IPS-18c (cell line): ENCODE results near the gene KIF2C.
"Not testable (repeated sequence)": the region's sequence is repeated elsewhere in the genome, so short reads cannot be mapped to it uniquely, and the experiment has no call there.

Experiments
- H3K4me3 ChIP-seq: 2 replicates; pipeline ENCODE4 v1.7.0; 2013; ENCODE audit warnings: low read depth, mild to moderate bottlenecking, low read length, moderate library complexity; ENCODE audit not compliant: insufficient read depth
- H3K9me3 ChIP-seq: one replicate; pipeline ENCODE4 v1.6.1; 2013; ENCODE audit warnings: mild to moderate bottlenecking, low read length, moderate library complexity; ENCODE audit not compliant: control insufficient read depth, insufficient read depth

KIF2C gene

DNA sequence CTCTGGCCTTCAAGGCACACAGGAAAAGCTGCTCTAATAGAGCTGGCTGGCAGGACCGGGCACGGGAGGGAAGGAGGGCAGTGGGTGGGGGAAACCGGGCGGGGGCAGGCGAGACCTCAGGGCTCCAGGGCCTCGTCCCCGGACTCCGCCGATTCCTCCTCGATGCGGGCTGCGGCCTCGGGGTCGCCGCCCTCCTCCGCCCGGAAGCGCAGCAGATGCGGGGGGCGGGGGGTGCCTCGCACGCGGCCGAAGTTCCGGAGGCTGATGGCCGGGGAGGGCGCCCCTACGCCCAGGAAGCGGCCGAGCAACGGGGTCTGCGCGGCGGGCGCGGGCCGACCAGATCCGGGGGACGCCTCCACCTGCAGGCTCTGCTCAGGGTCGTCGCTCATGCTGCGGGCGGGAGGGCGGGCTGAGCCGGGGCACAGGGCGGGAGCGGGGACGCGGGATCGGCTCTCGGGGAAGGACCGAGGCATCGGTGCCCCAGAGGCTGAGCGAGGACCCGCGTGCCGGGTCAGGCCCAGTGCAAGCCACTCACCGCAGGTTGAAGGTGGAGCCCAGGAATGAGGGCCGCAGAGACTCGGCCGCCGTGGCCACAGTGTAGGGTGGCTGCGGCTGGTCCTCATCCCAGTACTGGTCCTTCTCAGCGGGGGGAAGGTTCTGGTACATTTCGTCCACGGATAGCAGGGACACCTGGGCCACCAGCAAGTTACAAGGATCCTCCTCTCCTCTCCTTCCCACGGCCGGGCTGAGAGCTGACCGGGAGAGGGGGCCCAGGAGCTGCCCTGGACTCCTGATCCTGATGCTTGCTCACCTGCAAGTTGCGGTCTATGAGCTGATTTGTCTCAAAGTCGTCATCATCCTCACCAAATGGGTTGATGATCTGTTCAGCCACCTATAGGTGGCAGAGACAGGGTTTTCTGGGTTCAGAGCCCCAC is 44.7 kb downstream of the KIF2C start:
- H3K9me3 ChIP-seq: no peaks in the 10 kb centered on the region
- H3K4me3 ChIP-seq: peak overlapping the region; percentile 40

DNA sequence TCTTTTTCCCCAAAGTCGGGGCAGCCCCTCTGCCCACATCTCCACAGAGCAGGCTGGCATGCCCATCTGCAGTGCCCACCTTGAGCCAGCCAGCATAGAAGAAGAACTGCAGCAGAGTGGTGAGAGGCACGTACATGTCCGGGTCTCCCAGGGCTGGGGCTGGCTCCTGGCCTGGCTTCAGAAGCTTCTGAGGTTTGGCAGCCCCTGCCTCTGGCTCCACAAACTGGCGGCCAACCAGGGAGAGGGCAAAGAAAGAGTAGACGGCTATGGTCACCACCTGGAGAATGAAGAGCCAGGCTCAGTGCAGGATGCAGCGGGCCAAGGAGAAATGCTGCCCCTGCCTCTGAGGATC is 45.4 kb downstream of the KIF2C start:
- Histone ChIP-seq H3K4me3 (peak overlapping the region; percentile 40; the same call in 1 of the 2 replicates), H3K9me3 (no peaks in the 10 kb centered on the region)

DNA sequence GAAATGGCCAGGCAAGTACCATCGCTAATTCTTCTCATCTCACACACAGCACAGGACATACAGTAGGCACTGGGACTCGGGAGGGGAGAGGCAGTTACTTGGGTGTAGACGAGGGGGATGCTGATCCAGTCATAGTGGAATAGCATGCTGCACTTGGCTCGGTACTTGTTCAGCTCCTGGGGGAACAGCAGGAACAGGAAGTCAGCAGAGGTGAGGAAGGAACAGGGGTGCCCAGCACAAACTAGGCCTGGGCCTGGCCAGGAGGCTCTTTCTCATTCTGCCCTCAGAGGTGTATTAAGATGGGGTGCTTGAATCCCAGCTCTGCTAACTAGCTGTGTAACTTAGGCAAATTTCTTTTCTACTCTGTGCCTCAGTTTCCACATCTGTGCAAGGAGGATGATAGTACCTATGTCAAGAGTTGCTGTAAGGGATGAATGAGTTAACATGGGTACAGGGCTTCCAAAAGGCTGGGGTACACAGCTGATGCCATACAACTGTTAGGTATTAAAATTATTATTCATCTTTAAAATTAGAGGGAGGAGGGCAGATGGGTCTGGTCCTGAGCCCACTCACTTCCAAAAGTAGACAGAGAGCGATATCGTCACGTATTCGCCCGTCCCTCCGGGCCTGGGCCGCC is 46.0 kb downstream of the KIF2C start:
- H3K4me3 ChIP-seq: peak overlapping the region; percentile 66
- H3K9me3 ChIP-seq: no peaks in the 10 kb centered on the region

DNA sequence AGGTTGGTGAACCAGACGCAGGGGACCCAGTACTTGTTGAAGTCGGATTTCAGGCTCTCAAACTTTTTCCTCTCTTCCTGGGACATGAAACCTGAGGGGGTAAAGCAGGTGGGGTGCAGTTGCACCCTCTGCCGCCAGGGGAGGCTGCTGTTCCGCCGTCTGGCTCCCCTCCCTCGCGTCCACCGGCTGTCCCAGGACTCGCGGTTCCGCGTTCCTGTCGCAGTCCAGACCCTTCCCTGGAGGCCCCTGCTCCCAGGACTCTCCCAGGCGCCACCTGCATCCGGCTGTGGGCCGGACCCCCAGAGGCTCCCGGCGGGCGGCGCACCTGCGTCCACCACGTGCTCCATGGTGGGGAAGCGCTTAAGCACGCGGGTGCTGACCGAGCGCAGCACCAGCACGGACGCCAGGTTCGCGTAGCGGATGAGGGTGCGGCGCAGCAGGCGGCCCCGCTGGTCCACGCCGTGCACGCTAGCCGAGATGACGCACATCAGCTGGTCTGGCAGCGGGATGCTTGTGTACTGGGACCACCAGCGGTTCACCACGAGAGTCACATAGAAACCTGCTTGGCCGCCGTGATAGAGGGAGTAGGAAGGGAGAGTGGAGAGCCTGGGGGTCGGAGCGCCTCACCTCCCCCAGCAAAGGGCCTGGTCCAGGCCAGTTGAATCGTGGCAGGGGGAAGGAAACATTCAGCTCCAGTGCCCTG is 46.7 kb downstream of the KIF2C start:
- Histone ChIP-seq H3K4me3 (peak overlapping the region; percentile 66), H3K9me3 (no peaks in the 10 kb centered on the region)

DNA sequence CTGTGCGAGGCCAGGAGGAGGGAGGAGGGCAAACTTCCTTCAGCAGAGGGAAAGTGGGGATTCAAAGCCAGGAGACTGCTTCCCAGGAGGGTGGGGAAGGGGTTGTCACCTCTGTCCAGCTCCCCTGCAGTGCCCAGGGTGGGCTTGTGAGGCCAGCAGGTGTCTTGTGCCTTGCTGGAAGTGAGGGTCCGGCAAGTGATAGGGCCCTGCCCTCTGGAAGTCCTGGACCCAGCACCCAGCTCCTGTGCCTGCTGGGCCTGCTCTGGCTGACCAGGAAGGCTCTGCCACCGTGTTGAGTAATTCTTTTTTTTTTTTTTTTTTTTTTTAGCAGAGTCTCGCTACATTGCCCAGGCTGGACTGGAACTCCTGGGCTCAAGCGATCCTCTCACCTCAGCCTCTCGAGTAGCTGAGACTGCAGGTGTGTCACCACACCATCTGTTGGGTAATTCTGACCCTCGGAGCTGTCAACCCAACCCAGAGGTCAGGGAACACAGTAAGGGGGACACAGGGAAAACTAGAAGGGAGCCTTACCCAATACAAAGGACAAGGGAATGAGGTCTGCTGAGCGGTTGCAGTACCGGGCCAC is 47.3 kb downstream of the KIF2C start:
- Histone ChIP-seq H3K9me3 (no peaks in the 10 kb centered on the region), H3K4me3 (peak overlapping the region; percentile 66)

DNA sequence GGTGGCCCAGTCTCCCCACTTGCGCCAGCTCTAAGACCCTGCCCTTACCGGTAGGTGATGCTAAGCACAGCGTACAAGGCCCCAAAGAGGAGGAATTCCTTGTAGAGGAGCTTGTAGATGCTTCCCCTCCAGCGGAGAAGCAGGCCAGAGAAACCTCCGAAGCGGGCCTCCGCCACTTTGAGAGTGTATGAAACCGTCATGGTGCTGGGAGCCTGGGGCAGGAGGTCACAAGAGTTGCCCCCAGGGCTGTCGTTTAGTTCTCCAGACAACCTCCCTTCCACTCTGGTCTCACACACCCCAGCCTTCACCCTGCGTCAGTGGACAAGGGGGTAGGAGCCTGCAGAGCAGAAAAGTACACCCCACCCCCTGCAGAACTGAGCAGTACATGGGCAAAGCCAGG is 47.9 kb downstream of the KIF2C start:
- Histone ChIP-seq H3K9me3 (no peaks in the 10 kb centered on the region), H3K4me3 (no peak overlapping the region)

DNA sequence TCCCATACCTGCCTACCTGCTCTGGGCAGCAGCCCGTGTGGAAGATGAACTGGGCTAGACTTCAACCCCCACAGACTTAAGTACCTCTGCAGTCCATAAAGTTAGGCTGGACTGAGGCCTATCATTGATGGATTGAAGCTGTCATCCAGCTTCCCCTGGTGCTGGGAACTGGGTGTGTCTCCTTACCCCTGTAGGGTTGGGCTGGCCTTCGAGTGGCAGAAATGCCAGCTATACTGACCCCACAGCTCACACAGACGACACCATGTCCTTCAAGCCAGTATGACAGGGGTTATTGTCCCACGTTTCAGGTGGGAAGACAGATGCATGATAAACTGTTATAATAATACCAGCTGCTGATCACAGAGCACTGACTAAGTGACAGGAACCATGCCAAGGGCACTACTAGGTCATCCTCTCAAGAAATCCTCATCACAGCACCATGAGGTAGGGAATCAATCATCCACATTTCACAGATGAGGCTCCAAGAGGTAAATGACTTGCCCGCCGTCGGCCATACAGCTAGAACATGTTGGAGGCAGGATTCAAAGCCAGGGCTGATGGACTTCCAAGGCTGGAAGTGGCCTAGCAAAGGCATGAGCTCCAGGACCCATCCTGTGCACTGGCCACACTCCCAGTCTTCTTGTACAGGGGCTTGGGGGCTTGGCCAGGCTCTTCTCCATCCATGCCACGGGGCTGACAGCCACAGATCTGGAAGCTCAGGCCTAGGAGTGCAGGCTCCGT is 48.7 kb downstream of the KIF2C start, which contains the start of gene BEST4:
TSS of gene BEST4 (minus strand) at position 51 of the 741 bp plus-strand sequence. CDS start 465 bp downstream, outside the sequence.
- Histone ChIP-seq H3K9me3 (no peaks in the 10 kb centered on the region), H3K4me3 (0 out of 2 replicates have a peak within 1 kb of the TSS, but pooled peaks have one; percentile 66)

DNA sequence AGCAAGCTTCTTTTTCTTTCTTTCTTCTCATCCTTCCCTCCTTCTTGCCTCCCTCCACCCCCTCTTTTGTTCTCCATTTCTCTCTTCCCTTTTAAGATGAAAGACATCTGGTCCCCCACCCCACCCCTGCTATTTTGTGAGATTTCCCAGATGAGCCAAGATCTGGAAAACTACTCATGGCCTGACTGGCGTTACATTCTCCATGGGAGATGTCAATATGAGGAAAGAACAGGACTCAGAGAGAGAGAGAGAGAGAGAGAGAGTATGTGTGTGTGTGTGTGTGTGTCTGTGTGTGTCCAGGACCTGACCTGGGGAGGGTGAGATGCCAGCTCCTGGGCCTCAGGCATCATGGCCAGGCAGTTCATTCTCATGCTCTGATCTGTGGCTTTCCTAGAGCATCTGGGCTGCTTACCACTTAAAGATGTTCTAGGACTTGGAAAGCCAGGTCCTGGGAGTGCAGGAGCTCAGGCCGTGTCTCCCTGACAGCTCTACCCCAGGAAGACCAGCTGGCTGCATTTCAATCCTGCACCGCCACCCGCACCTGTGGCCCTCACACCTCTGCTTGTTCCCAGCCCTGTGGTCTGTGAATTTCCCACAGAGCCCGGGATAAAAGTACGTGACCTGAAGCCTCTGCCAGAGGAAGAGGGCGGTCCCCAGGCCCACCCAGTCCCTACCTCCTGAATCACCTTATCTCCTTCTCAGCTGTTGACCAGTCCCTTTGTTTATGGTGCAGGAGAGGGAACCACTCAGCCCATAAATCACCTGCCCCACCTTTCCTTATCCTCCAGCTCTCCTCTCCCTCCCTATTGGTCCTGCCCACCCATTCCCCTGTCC is 51.5 kb downstream of the KIF2C start:
- Histone ChIP-seq H3K9me3 (no peaks in the 10 kb centered on the region), H3K4me3 (no peak overlapping the region)

DNA sequence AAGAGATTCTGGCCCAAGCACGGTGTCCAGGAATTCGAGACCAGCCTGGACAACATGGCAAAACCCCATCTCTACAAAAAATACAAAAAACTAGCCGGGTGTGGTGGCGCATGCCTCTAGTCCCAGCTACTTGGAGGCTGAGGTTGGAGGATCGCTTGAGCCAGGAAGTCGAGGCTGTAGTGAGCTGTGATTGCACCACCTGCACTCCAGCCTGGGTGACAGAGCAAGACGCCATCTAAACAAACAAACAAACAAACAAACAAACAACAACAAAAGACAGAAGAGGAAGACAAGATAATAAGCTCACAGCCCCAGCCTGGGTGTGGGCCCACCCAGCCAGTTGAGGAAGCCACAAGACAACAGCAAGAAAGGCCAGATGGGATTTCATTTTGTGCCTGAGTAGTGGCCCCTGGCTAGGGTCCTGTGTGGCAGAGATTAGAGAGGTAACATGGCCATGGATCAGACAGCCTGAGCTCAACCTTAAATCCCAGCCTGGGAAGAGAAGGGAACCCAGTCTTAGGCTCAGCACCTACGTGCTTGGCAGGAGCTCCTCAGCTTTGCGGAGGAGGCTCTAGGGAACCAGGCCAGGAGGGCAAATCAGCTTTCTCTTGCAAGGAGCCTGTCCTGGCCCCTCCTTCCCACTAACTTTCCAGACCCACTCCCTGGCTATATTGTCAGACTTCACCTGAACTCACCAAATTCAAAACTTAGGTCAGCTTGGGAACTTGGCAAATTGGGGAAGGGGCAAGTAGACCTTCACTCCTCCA is 53.3 kb downstream of the KIF2C start:
- Histone ChIP-seq H3K9me3 (no peaks in the 10 kb centered on the region), H3K4me3 (0 out of 2 replicates have a peak overlapping the region, but pooled peaks have one; percentile 9)

DNA sequence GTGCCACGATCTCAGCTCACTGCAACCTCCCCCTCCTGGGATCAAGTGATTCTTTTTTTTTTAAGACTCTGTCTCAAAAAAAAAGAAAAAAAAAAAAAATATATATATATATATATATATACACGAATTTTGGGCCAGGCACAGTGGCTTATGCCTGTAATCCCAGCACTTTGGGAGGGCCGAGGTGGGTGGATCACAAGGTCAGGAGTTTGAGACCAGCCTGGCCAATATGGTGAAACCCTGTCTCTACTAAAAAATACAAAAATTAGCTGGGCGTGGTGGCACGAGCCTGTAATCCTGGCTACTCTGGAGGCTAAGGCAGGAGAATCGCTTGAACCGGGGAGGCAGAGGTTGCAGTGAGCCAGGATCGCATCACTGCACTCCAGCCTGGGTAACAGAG is 58.2 kb downstream of the KIF2C start:
- H3K9me3 ChIP-seq: not testable (repeated sequence)

DNA sequence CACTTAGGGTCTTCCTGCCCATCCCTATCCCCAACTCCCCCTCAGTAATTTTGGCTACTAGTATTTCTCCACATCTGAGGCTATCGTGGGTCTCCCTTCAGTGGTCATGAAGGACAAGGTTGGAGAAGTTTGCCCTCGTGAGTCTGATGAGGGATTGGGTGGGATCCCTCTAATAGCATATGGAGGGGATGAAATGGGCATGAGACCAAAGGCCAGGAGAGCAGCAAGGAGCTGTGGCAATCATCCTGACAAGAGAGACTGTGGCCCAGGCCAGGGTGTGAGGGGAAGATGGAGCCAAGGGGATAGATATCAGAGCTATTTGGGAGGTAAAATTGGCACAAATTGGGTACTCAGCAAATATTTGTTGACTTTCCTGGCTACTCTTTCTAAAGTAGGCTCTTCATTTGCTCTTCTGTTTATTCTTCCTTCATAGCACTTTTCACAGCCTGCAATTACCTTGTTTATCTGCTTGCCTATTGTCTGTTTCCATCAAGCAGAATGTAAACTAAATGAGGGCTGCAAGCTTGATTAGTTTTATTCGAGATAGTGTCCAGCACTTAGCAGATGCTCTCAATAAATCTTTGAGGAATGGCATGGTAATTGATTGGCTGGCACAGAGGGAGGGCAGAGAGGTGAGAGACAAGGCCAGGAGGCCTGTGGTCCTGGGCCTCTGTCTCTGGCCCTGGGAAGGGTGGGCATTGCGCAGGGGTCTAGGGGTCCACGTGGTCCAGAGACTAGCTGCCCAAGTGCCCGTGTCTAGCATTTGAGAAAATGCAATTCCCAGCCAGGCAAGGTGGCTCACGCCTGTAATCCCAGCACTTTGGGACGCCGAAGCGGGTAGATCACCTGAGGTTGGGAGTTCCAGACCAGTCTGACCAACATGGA is 59.1 kb downstream of the KIF2C start:
- Histone ChIP-seq H3K9me3 (no peaks in the 10 kb centered on the region), H3K4me3 (no peak overlapping the region)

More for the DNA sequence above, 58.2 kb downstream of the KIF2C start:
- not testable (repeated sequence) for H3K4me3 ChIP-seq

DNA sequence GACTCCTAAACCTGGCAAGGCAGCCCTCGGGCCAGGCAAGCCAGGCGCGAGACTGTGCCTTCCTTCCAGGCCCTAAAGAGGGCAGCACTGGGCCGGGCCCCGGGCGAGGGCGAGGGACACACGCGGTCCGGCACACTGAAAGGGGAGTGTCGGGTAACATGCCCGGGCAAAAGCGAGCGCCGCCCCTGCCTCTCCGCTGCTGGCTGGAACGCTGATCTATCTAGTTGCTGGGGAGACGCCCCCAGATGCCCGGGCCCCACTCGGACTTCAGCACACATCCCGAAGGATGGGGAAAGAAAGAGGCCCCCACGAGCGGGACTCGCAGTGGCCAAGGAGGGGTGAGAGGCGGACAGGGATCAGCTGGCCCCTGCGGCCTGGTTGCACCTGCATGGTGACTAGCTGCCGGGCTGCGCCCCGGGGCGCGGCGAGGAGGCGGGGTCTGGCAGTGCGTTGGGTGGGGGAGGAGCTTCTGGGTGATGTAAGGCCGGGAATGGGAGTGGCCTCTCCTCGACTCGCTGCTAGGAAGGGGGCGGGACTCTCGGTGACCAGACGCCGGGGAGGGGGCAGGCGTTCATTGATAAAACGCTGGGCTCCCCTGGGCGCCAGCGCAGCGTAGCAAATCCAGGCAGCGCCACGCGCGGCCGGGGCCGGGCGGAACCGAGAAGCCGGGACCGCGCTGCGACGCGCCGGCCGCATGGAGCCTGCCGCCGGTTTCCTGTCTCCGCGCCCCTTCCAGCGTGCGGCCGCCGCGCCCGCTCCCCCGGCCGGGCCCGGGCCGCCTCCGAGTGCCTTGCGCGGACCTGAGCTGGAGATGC is 60.3 kb downstream of the KIF2C start, which contains the start of gene PLK3:
TSS of gene PLK3 (plus strand) at position 608 of the 815 bp plus-strand sequence. CDS start at position 695, 87 bp downstream.
- Histone ChIP-seq H3K9me3 (no peaks in the 10 kb centered on the region), H3K4me3 (peak within 1 kb of the TSS; percentile 75)

DNA sequence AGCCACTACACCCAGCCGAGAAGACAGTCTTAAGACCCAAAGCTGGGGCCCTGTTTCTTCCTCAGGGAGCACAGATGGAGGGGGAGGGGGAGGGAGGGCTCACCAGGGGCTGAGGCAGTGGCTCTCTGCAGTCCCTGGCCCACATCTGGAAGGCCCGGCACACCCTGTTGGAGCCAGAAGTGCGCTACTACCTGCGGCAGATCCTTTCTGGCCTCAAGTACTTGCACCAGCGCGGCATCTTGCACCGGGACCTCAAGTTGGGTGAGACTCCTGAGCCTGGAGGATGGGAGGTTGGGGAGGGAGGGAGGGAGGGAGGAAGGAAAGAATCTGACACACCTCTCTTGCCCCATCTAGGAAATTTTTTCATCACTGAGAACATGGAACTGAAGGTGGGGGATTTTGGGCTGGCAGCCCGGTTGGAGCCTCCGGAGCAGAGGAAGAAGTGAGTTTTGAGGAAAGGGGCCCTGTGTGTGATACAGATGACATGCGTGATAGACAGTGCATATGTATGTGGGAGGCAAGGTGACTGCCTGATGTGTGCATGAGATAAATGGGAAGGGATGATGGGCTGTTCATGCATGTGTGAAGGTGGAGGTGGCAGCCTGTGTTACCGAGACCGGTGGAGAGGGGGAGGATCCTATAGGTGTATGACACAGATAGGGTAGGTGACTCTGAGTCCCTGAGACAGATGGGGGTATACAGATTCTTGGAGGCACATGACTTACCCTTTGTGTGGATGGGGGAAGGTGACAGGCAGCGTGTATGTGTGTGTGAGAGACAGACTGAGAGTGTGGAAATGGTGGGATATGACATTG is 62.1 kb downstream of the KIF2C start:
- no peaks in the 10 kb centered on the region for H3K9me3 ChIP-seq
- H3K4me3 ChIP-seq: 0 out of 2 replicates have a peak overlapping the region, but pooled peaks have one; percentile 2
